ENCODE data around the gene CISH.

CISH gene

DNA sequence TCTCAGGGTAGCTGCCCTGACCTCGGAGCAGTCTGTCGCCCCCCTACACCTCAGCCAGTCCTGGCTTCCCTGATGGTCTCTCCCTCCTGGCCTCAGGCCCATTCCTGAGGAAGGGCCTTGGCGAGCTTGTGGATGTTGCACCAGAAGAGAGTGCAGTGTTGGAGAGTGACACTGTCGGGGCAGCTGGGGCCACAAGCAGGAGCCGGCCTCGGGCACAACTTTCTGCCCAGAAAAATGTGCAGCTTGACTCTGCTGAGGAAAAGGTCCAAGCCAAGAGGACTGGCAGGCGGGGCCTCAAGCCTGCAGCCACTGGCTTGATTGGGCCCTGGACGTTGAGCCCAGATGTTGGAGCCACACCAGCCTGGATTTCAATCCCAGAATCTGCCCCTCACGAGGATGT is 29.5 kb downstream of the CISH start:
- Histone ChIP-seq H3K36me3 (ENCODE audit: insufficient read depth, low read length) (peaks cover 3% of the 10 kb centered on the region; the same call in 1 of the 2 replicates), H3K4me1 (ENCODE audit: control insufficient read depth, insufficient read depth, low read length, unreplicated experiment) (peaks cover 10% of the 10 kb centered on the region), H2AFZ (ENCODE audit: low read length, unreplicated experiment) (no peak overlapping the region), H3K27ac (ENCODE audit: low read depth, low read length) (no peak overlapping the region), H3K27me3 (ENCODE audit: insufficient read depth, low read length) (no peaks in the 10 kb centered on the region), H3K79me2 (ENCODE audit: control insufficient read depth, insufficient read depth, low read length, unreplicated experiment) (no peaks in the 10 kb centered on the region), H3K4me3 (ENCODE audit: low read depth, low read length) (no peak overlapping the region)

DNA sequence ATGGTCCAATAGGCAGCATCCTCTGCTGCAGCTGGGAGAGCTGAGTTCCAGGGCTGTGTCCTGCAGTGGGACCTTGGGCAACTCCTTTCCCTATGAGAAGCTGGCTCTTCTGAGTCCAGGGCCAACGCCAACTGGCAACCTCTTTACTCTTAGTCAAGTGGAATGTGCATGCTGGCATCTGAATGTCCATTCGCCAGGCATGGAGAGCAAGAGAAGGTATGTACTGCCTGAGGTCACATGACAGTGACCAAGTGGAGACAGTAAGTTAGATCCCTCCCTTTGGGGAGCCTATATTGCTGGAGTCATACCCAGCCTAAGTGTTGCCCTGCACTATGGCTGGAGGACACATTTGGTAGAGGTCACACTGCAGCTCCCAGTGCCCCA is 30.1 kb downstream of the CISH start:
- H3K36me3 ChIP-seq (ENCODE audit: insufficient read depth, low read length): peaks cover 3% of the 10 kb centered on the region; the same call in 1 of the 2 replicates
- no peak overlapping the region for H3K4me3 ChIP-seq (ENCODE audit: low read depth, low read length)
- no peak overlapping the region for H3K27ac ChIP-seq (ENCODE audit: low read depth, low read length)
- peaks cover 10% of the 10 kb centered on the region for H3K4me1 ChIP-seq (ENCODE audit: control insufficient read depth, insufficient read depth, low read length, unreplicated experiment)
- no peak overlapping the region for H2AFZ ChIP-seq (ENCODE audit: low read length, unreplicated experiment)
- no peaks in the 10 kb centered on the region for H3K27me3 ChIP-seq (ENCODE audit: insufficient read depth, low read length)
- no peaks in the 10 kb centered on the region for H3K79me2 ChIP-seq (ENCODE audit: control insufficient read depth, insufficient read depth, low read length, unreplicated experiment)

- H3K36me3 ChIP-seq (ENCODE audit: insufficient read depth, low read length): peaks cover 3% of the 10 kb centered on the region; the same call in 1 of the 2 replicates
- no peaks in the 10 kb centered on the region for H3K79me2 ChIP-seq (ENCODE audit: control insufficient read depth, insufficient read depth, low read length, unreplicated experiment)
- peaks cover 10% of the 10 kb centered on the region for H3K4me1 ChIP-seq (ENCODE audit: control insufficient read depth, insufficient read depth, low read length, unreplicated experiment)
- H3K27me3 ChIP-seq (ENCODE audit: insufficient read depth, low read length): no peaks in the 10 kb centered on the region
- H3K4me3 ChIP-seq (ENCODE audit: low read depth, low read length): no peak overlapping the region
- H3K27ac ChIP-seq (ENCODE audit: low read depth, low read length): no peak overlapping the region
- no peak overlapping the region for H2AFZ ChIP-seq (ENCODE audit: low read length, unreplicated experiment)
These were observed 30.7 kb downstream of the CISH start for GRCh38 chr3:50580683-50581458.

DNA sequence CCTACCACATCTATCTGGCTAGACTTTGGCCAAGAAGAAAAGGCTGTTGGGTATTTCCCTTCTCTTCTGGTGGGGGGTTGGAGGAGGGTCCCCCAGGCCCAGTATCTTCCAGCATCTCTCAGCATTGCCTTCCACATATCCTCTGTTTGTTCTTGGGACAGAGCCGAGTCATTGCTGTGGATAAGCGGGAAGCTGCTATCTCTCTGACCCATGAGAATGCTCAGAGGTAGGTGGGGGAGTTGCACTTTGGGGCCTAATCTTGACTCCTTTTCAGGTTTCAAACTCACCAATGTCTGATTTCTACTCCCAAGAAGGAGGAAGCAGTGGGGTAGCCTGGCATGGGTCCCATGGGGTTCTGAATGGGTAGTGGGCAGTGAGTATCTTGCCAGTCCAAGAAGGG is 34.2 kb downstream of the CISH start:
- no peak overlapping the region for H3K4me3 ChIP-seq (ENCODE audit: low read depth, low read length)
- H3K36me3 ChIP-seq (ENCODE audit: insufficient read depth, low read length): no peaks in the 10 kb centered on the region
- H3K79me2 ChIP-seq (ENCODE audit: control insufficient read depth, insufficient read depth, low read length, unreplicated experiment): no peaks in the 10 kb centered on the region
- no peak overlapping the region for H2AFZ ChIP-seq (ENCODE audit: low read length, unreplicated experiment)
- H3K27ac ChIP-seq (ENCODE audit: low read depth, low read length): no peak overlapping the region
- H3K27me3 ChIP-seq (ENCODE audit: insufficient read depth, low read length): no peaks in the 10 kb centered on the region
- no peaks in the 10 kb centered on the region for H3K4me1 ChIP-seq (ENCODE audit: control insufficient read depth, insufficient read depth, low read length, unreplicated experiment)

GRCh38 chr3:50575372-50575771 is 36.2 kb downstream of the CISH start:
- Histone ChIP-seq H3K36me3 (ENCODE audit: insufficient read depth, low read length) (no peaks in the 10 kb centered on the region), H3K4me1 (ENCODE audit: control insufficient read depth, insufficient read depth, low read length, unreplicated experiment) (peaks cover 3% of the 10 kb centered on the region), H3K27me3 (ENCODE audit: insufficient read depth, low read length) (no peaks in the 10 kb centered on the region), H3K4me3 (ENCODE audit: low read depth, low read length) (no peak overlapping the region), H2AFZ (ENCODE audit: low read length, unreplicated experiment) (no peak overlapping the region), H3K27ac (ENCODE audit: low read depth, low read length) (no peak overlapping the region), H3K79me2 (ENCODE audit: control insufficient read depth, insufficient read depth, low read length, unreplicated experiment) (no peaks in the 10 kb centered on the region)

- Histone ChIP-seq H2AFZ (ENCODE audit: low read length, unreplicated experiment) (no peak overlapping the region), H3K79me2 (ENCODE audit: control insufficient read depth, insufficient read depth, low read length, unreplicated experiment) (peaks cover 6% of the 10 kb centered on the region), H3K4me1 (ENCODE audit: control insufficient read depth, insufficient read depth, low read length, unreplicated experiment) (peaks cover 7% of the 10 kb centered on the region), H3K27me3 (ENCODE audit: insufficient read depth, low read length) (no peaks in the 10 kb centered on the region), H3K4me3 (ENCODE audit: low read depth, low read length) (no peak overlapping the region), H3K36me3 (ENCODE audit: insufficient read depth, low read length) (no peaks in the 10 kb centered on the region), H3K27ac (ENCODE audit: low read depth, low read length) (no peak overlapping the region)
These were observed 37.1 kb downstream of the CISH start for GRCh38 chr3:50574444-50574831.

- peaks cover 7% of the 10 kb centered on the region for H3K4me1 ChIP-seq (ENCODE audit: control insufficient read depth, insufficient read depth, low read length, unreplicated experiment)
- no peak overlapping the region for H3K4me3 ChIP-seq (ENCODE audit: low read depth, low read length)
- H2AFZ ChIP-seq (ENCODE audit: low read length, unreplicated experiment): no peak overlapping the region
- peaks cover 6% of the 10 kb centered on the region for H3K79me2 ChIP-seq (ENCODE audit: control insufficient read depth, insufficient read depth, low read length, unreplicated experiment)
- no peaks in the 10 kb centered on the region for H3K36me3 ChIP-seq (ENCODE audit: insufficient read depth, low read length)
- no peaks in the 10 kb centered on the region for H3K27me3 ChIP-seq (ENCODE audit: insufficient read depth, low read length)
- H3K27ac ChIP-seq (ENCODE audit: low read depth, low read length): no peak overlapping the region
These were observed 37.8 kb downstream of the CISH start for GRCh38 chr3:50573566-50574443.

DNA sequence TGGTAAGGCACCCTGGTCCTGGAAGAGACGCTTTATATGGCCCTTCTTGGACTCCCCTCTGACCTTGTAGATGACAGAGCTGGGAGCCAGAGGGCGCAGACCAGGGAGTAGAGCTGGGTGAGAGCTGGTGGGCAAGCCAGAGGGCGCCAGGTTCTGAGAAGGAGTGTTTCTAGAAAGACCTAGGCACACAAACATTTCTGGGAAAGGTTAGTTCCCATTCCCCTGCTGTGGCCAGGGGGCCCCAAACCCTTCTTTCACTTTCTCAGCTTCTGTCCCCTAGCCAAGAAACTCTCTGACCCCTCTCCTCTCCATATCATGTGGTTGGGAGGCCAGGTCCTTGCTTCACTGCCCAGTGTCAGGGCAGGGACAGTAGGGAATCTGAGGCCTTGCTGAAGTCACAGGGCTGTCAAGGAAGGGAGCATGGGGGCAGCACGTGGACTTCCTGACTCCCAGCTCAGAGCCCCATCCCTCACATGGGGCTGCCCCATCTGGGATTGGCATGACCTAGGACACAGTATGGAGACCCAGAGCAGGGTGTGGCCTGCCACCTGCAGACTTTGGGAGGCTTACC is 38.7 kb downstream of the CISH start:
- Histone ChIP-seq H2AFZ (ENCODE audit: low read length, unreplicated experiment) (no peak overlapping the region), H3K4me1 (ENCODE audit: control insufficient read depth, insufficient read depth, low read length, unreplicated experiment) (peaks cover 10% of the 10 kb centered on the region), H3K27ac (ENCODE audit: low read depth, low read length) (no peak overlapping the region), H3K79me2 (ENCODE audit: control insufficient read depth, insufficient read depth, low read length, unreplicated experiment) (peaks cover 6% of the 10 kb centered on the region), H3K36me3 (ENCODE audit: insufficient read depth, low read length) (no peaks in the 10 kb centered on the region), H3K27me3 (ENCODE audit: insufficient read depth, low read length) (no peaks in the 10 kb centered on the region), H3K4me3 (ENCODE audit: low read depth, low read length) (no peak overlapping the region)

GRCh38 chr3:50572158-50572557 is 39.4 kb downstream of the CISH start:
- Histone ChIP-seq H3K36me3 (ENCODE audit: insufficient read depth, low read length) (no peaks in the 10 kb centered on the region), H3K79me2 (ENCODE audit: control insufficient read depth, insufficient read depth, low read length, unreplicated experiment) (peaks cover 6% of the 10 kb centered on the region), H3K27ac (ENCODE audit: low read depth, low read length) (no peak overlapping the region), H3K4me1 (ENCODE audit: control insufficient read depth, insufficient read depth, low read length, unreplicated experiment) (peaks cover 12% of the 10 kb centered on the region), H2AFZ (ENCODE audit: low read length, unreplicated experiment) (no peak overlapping the region), H3K4me3 (ENCODE audit: low read depth, low read length) (no peak overlapping the region), H3K27me3 (ENCODE audit: insufficient read depth, low read length) (no peaks in the 10 kb centered on the region)

DNA sequence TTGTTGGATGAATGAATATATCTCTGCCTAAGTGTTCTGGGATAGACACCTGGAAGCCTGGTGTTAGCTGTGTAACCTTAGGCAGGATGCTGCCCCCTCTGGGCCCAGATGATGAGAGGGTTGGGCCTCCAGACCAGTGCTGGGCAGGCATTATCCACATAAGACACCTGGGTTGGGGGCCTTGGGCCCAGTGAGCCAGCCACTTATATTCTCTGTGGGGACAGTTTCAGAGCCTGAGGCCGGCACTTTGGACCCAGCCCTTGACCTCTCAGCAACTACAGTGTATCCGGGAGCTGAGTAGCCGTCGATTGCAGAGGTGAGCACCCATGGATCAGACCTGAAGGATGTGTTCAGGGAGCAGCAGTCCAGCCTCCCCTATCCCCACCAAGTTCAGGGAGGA is 40.1 kb downstream of the CISH start:
- no peaks in the 10 kb centered on the region for H3K27me3 ChIP-seq (ENCODE audit: insufficient read depth, low read length)
- H2AFZ ChIP-seq (ENCODE audit: low read length, unreplicated experiment): no peak overlapping the region
- no peak overlapping the region for H3K4me3 ChIP-seq (ENCODE audit: low read depth, low read length)
- H3K4me1 ChIP-seq (ENCODE audit: control insufficient read depth, insufficient read depth, low read length, unreplicated experiment): peaks cover 19% of the 10 kb centered on the region
- H3K79me2 ChIP-seq (ENCODE audit: control insufficient read depth, insufficient read depth, low read length, unreplicated experiment): peaks cover 6% of the 10 kb centered on the region
- H3K36me3 ChIP-seq (ENCODE audit: insufficient read depth, low read length): no peaks in the 10 kb centered on the region
- no peak overlapping the region for H3K27ac ChIP-seq (ENCODE audit: low read depth, low read length)

All from ACC112 (cell line).